ENCODE data around the gene PGA3.
A peak's percentile ranks its signal among the peaks of the same experiment; 100 is the strongest.
"Not testable (repeated sequence)": the region's sequence is repeated elsewhere in the genome, so short reads cannot be mapped to it uniquely, and the experiment has no call there.

Gene PGA3

DNA sequence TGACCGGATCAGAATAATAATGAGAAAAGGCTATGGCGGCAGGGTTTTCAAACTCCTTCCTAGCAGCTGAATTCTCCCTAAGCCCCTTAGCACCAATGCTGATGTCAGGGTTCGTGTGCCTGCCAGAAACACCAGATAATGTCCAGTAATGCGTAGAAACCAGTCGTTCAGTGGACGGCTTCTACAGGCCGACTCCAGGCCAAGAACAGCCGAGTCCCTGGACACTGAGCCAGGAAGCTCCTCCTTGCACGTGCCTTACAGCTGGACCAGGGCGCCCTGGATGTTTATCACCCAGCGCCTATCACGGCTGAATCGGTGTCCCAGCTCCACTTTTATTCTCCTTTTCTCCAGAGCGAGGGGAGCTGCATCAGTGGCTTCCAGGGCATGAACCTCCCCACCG is 8.9 kb downstream of the PGA3 start:
- not testable (repeated sequence) for H3K36me3 Mint-ChIP-seq, H3K4me3 Mint-ChIP-seq, H3K27ac Mint-ChIP-seq, ATAC-seq, H3K9me3 Mint-ChIP-seq, H3K4me1 Mint-ChIP-seq, H3K27me3 Mint-ChIP-seq

DNA sequence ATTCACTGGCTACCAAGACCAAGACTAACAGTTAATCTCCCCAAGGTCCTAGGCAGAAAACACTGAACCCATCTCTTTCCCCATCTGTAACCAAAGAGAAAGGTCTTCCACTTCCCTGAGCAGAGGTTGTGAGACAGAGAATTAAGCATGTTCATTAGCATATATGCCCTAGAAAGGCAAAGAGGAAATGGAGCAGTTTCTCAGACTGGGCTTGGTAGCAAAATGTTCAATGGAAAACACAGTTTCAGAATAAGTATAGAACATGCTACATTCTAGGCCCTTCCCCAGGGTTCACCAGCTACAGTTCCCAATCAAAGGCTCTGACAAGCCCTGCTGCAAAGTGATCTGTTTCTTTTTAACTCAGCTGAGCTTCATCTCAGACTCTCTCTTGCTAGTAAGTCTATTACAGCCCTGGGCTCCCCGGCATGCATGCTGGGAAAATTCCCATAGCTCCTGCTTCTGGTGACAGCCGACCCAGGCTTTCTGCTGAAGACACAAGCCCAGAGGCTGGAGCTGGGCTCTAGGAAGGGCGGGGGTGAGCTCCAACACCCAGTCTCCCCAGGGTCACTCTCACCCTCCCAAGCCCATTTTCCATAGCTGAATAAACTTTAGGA is 10.5 kb downstream of the PGA3 start:
- H3K4me1 Mint-ChIP-seq, H3K4me3 Mint-ChIP-seq, H3K27me3 Mint-ChIP-seq, H3K36me3 Mint-ChIP-seq, H3K27ac Mint-ChIP-seq, H3K9me3 Mint-ChIP-seq: not testable (repeated sequence)
- peak; percentile 49 for ATAC-seq

DNA sequence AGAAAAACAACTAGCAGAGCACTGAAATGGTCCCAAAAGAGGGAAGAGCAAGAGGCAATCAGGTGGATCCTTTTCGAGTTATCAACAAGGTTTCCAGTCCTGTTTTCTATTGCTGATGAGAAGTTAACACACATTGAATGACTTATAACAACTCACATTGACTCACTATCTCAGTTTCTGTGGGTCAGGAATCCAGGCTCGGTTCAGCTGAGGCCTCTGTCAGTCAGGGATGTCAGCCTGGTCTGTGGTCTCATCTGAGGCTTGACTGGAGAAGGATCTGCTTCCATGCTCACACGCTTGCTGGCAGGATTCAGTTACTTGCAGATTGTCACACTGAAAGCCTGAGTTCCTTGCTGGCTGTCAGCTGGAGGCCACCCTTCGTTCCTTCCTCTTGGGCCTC is 15.0 kb downstream of the PGA3 start:
- H3K9me3 Mint-ChIP-seq, H3K36me3 Mint-ChIP-seq, H3K4me3 Mint-ChIP-seq, ATAC-seq, H3K27ac Mint-ChIP-seq, H3K4me1 Mint-ChIP-seq, H3K27me3 Mint-ChIP-seq: not testable (repeated sequence)

DNA sequence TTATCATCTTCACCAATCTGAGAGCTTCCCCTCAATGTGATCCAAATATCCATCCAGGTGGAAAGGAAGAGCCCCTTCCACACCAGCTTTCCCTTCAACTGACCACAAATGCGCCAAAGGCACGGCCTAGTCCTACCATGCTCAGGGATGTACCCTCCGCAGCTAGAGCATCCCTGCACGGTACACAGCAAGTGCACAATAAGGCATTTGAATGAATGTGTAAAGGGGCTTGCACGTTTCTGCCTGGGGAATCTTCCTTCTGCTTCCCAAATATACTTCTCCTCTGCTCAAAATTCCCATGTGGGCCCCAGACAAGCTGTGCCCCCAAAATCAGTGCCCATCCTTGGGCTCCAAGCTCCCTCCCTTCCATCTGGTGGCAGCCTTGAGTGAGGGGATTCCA is 15.7 kb downstream of the PGA3 start:
- H3K27me3 Mint-ChIP-seq, H3K36me3 Mint-ChIP-seq, H3K4me3 Mint-ChIP-seq, H3K4me1 Mint-ChIP-seq, ATAC-seq, H3K9me3 Mint-ChIP-seq, H3K27ac Mint-ChIP-seq: not testable (repeated sequence)

DNA sequence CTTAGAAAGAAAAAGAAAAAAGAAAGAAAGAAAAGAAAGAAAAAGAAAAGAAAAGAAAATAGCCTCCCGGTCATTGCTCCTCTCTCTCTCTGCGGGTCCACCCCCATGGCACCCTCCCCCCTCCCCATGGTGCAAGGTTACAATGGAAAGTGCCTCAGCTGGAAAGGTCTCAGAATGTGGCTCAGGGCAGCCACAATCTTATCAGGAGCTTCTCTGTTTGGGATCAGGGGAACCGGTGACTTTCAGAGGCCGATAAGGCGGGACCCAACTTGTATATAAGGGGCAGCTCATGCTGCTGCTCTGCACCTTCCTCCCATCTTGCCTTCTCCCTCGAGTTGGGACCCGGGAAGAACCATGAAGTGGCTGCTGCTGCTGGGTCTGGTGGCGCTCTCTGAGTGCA is 18.7 kb downstream of the PGA3 start, which contains the start of gene PGA4:
TSS of gene PGA4 (plus strand) at position 301 of the 400 bp plus-strand sequence. CDS start at position 355, 54 bp downstream.
- not testable (repeated sequence) for H3K4me1 Mint-ChIP-seq, ATAC-seq, H3K4me3 Mint-ChIP-seq, H3K9me3 Mint-ChIP-seq, H3K27ac Mint-ChIP-seq, H3K27me3 Mint-ChIP-seq, H3K36me3 Mint-ChIP-seq

DNA sequence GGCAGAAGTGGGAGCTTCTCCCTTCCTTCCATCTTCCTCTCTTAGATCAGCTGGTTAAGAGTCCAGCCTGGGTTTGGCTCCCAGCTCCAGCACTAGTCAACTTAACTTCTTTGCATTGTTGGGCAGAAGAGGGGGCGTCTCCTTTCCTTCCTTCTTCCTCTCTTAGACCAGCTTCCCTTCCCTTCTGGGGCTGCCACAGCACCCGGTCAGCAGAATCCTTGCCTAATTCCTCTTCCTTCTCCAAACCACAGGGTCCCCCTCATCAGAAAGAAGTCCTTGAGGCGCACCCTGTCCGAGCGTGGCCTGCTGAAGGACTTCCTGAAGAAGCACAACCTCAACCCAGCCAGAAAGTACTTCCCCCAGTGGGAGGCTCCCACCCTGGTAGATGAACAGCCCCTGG is 19.4 kb downstream of the PGA3 start:
- H3K27ac Mint-ChIP-seq, H3K27me3 Mint-ChIP-seq, H3K4me3 Mint-ChIP-seq, H3K36me3 Mint-ChIP-seq, H3K4me1 Mint-ChIP-seq, H3K9me3 Mint-ChIP-seq, ATAC-seq: not testable (repeated sequence)

DNA sequence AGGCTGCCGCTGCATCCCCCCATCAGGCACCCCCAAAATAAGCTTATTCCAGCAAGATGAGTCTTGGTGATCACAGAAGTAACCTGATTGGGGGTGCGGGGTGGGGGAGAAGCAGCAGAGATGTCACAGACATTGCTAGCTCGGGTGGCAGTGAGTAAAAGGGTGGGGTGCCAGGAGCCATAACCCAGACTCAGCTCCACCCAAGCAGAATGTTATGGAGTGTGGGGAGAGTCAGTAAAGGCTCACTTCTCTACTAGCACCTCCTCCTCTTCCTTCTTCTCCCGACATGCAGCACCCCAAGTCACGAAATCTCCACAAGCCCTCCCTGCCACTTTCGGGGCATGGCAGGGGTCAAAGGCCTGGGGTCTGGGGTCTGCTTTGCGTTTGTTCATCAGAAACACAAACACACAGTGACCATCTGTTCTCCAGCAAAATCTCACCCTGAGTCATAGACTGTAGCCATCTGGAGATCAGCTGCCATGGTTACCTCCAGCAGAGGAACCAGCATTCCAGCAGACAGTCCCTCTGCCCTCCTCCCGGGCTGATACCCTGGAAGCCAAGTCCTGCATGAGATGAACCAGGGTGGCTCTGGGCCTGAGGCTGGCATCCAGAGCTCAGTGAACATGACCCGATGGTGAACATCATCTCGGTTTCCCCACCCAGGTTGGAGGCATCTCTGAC is 23.3 kb downstream of the PGA3 start:
- not testable (repeated sequence) for H3K27ac Mint-ChIP-seq, H3K36me3 Mint-ChIP-seq, H3K4me3 Mint-ChIP-seq, H3K27me3 Mint-ChIP-seq, ATAC-seq, H3K4me1 Mint-ChIP-seq, H3K9me3 Mint-ChIP-seq

DNA sequence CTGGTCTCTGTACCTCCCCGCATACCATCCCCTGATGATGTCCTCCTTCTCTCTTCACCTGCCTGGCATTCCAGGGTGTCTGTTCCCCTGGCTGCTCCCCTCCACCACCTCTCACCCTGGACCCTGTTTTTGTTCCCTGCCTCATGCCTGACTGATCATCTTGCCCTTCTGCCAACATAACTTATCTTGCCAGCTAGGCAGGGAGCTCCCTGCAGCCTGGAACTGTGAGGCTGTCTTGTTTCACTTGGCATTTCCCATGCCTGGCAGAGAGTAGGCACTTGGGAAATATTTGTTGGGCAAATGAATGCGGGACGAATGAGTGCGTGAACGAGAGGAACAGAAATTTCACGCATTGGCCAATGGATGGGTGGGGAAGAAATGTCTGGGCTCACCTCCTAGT is 26.1 kb downstream of the PGA3 start:
- ATAC-seq, H3K36me3 Mint-ChIP-seq, H3K27me3 Mint-ChIP-seq, H3K4me1 Mint-ChIP-seq, H3K4me3 Mint-ChIP-seq, H3K9me3 Mint-ChIP-seq, H3K27ac Mint-ChIP-seq: not testable (repeated sequence)

DNA sequence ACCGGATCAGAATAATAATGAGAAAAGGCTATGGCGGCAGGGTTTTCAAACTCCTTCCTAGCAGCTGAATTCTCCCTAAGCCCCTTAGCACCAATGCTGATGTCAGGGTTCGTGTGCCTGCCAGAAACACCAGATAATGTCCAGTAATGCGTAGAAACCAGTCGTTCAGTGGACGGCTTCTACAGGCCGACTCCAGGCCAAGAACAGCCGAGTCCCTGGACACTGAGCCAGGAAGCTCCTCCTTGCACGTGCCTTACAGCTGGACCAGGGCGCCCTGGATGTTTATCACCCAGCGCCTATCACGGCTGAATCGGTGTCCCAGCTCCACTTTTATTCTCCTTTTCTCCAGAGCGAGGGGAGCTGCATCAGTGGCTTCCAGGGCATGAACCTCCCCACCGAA is 27.7 kb downstream of the PGA3 start:
- not testable (repeated sequence) for H3K36me3 Mint-ChIP-seq, H3K27me3 Mint-ChIP-seq, H3K4me1 Mint-ChIP-seq

DNA sequence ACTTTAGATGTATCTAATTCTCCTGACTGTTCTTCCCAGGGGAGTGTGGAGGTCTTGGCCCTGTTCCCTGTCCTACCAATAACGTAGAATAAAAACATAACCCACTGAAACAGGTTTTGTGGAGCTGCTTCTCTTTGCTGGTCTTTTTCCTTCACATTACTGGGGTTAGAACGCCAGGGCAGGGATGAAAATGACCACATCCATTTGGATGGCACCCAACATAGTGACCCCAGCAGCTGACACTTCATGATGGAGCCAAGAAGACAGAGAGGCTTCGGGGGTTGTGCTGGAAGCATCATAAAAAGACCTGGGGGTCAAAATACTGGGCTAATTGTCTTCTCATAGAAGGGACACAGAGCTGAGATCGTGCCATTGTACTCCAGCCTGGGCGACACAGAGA is 28.3 kb downstream of the PGA3 start:
- not testable (repeated sequence) for ATAC-seq, H3K27ac Mint-ChIP-seq, H3K4me1 Mint-ChIP-seq, H3K36me3 Mint-ChIP-seq, H3K4me3 Mint-ChIP-seq, H3K27me3 Mint-ChIP-seq, H3K9me3 Mint-ChIP-seq

More for the DNA sequence above, 27.7 kb downstream of the PGA3 start:
- not testable (repeated sequence) for H3K4me3 Mint-ChIP-seq, H3K27ac Mint-ChIP-seq, ATAC-seq, H3K9me3 Mint-ChIP-seq

DNA sequence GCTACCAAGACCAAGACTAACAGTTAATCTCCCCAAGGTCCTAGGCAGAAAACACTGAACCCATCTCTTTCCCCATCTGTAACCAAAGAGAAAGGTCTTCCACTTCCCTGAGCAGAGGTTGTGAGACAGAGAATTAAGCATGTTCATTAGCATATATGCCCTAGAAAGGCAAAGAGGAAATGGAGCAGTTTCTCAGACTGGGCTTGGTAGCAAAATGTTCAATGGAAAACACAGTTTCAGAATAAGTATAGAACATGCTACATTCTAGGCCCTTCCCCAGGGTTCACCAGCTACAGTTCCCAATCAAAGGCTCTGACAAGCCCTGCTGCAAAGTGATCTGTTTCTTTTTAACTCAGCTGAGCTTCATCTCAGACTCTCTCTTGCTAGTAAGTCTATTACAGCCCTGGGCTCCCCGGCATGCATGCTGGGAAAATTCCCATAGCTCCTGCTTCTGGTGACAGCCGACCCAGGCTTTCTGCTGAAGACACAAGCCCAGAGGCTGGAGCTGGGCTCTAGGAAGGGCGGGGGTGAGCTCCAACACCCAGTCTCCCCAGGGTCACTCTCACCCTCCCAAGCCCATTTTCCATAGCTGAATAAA is 29.3 kb downstream of the PGA3 start:
- H3K9me3 Mint-ChIP-seq, H3K27me3 Mint-ChIP-seq, H3K27ac Mint-ChIP-seq, H3K36me3 Mint-ChIP-seq, H3K4me3 Mint-ChIP-seq, H3K4me1 Mint-ChIP-seq: not testable (repeated sequence)
- ATAC-seq, result peak; percentile 71

DNA sequence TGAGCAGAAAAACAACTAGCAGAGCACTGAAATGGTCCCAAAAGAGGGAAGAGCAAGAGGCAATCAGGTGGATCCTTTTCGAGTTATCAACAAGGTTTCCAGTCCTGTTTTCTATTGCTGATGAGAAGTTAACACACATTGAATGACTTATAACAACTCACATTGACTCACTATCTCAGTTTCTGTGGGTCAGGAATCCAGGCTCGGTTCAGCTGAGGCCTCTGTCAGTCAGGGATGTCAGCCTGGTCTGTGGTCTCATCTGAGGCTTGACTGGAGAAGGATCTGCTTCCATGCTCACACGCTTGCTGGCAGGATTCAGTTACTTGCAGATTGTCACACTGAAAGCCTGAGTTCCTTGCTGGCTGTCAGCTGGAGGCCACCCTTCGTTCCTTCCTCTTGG is 33.8 kb downstream of the PGA3 start:
- H3K36me3 Mint-ChIP-seq, H3K27ac Mint-ChIP-seq, H3K4me1 Mint-ChIP-seq, ATAC-seq, H3K4me3 Mint-ChIP-seq, H3K9me3 Mint-ChIP-seq, H3K27me3 Mint-ChIP-seq: not testable (repeated sequence)

DNA sequence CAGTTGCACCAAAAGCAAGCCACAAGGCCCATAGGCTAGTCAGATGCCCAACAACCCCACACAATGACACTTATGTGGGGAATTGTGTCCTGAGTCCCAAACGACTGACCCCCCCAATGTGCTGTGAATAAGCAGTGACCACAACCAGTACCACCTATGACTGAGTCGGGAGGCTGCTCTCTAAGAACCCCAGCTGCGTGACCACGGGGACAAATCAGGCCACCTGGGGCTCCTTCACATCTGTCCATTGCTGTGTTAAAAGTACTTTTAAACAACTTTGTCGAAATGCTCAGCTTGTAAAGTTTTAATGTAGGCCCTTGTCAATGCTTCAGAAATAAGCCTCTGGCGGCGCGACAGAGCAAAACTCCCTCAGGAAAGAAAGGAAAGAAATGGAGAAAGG is 37.0 kb downstream of the PGA3 start:
- H3K9me3 Mint-ChIP-seq, H3K36me3 Mint-ChIP-seq, H3K4me3 Mint-ChIP-seq, H3K27ac Mint-ChIP-seq, ATAC-seq, H3K4me1 Mint-ChIP-seq, H3K27me3 Mint-ChIP-seq: not testable (repeated sequence)

DNA sequence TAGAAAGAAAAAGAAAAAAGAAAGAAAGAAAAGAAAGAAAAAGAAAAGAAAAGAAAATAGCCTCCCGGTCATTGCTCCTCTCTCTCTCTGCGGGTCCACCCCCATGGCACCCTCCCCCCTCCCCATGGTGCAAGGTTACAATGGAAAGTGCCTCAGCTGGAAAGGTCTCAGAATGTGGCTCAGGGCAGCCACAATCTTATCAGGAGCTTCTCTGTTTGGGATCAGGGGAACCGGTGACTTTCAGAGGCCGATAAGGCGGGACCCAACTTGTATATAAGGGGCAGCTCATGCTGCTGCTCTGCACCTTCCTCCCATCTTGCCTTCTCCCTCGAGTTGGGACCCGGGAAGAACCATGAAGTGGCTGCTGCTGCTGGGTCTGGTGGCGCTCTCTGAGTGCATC is 37.6 kb downstream of the PGA3 start, which contains the start of gene PGA5:
TSS of gene PGA5 (plus strand) at position 301 of the 400 bp plus-strand sequence. CDS start at position 353, 52 bp downstream.
- ATAC-seq, H3K27me3 Mint-ChIP-seq, H3K27ac Mint-ChIP-seq, H3K36me3 Mint-ChIP-seq, H3K9me3 Mint-ChIP-seq, H3K4me3 Mint-ChIP-seq, H3K4me1 Mint-ChIP-seq: not testable (repeated sequence)

DNA sequence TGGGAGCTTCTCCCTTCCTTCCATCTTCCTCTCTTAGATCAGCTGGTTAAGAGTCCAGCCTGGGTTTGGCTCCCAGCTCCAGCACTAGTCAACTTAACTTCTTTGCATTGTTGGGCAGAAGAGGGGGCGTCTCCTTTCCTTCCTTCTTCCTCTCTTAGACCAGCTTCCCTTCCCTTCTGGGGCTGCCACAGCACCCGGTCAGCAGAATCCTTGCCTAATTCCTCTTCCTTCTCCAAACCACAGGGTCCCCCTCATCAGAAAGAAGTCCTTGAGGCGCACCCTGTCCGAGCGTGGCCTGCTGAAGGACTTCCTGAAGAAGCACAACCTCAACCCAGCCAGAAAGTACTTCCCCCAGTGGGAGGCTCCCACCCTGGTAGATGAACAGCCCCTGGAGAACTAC is 38.2 kb downstream of the PGA3 start:
- H3K9me3 Mint-ChIP-seq, H3K27me3 Mint-ChIP-seq, H3K4me3 Mint-ChIP-seq, ATAC-seq, H3K36me3 Mint-ChIP-seq, H3K27ac Mint-ChIP-seq, H3K4me1 Mint-ChIP-seq: not testable (repeated sequence)

DNA sequence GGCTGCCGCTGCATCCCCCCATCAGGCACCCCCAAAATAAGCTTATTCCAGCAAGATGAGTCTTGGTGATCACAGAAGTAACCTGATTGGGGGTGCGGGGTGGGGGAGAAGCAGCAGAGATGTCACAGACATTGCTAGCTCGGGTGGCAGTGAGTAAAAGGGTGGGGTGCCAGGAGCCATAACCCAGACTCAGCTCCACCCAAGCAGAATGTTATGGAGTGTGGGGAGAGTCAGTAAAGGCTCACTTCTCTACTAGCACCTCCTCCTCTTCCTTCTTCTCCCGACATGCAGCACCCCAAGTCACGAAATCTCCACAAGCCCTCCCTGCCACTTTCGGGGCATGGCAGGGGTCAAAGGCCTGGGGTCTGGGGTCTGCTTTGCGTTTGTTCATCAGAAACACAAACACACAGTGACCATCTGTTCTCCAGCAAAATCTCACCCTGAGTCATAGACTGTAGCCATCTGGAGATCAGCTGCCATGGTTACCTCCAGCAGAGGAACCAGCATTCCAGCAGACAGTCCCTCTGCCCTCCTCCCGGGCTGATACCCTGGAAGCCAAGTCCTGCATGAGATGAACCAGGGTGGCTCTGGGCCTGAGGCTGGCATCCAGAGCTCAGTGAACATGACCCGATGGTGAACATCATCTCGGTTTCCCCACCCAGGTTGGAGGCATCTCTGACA is 42.1 kb downstream of the PGA3 start:
- not testable (repeated sequence) for H3K4me1 Mint-ChIP-seq, ATAC-seq, H3K36me3 Mint-ChIP-seq, H3K4me3 Mint-ChIP-seq, H3K27ac Mint-ChIP-seq, H3K9me3 Mint-ChIP-seq
- H3K27me3 Mint-ChIP-seq, result peaks cover 17% of the 10 kb centered on the region

Data from stimulated activated memory B cell treated with anti-CD40 and anti-IgM and Interleukin-4, amounts not matched to agents 10 μg/mL and 1 μg/mL and 100 μg/mL, for 72 hours (primary cell).